NCI-H524 (cell line): ENCODE data around the gene PAPPA2.

Experiments
- DNase-seq, 2 experiments: peaks; one replicate each; lab custom pipeline; 2025; lab: John Stamatoyannopoulos, UW

Gene PAPPA2

GRCh38 chr1:176854758-176855745 lies 392.1 kb downstream of the PAPPA2 start:
- DNase-seq: no peak

- DNase-seq: no peak
Measured at GRCh38 chr1:176857632-176858031, 394.7 kb downstream of the PAPPA2 start.

GRCh38 chr1:176858433-176858916 lies 395.5 kb downstream of the PAPPA2 start:
- DNase-seq: no peak

GRCh38 chr1:176863613-176864012 lies 400.6 kb downstream of the PAPPA2 start:
- DNase-seq: no peak

- no peak for DNase-seq
Measured at GRCh38 chr1:176864211-176864610, 401.2 kb downstream of the PAPPA2 start.

- no peak for DNase-seq
Measured at GRCh38 chr1:176866011-176866714, 403.2 kb downstream of the PAPPA2 start.

GRCh38 chr1:176869577-176869976 lies 406.6 kb downstream of the PAPPA2 start:
- no peak for DNase-seq

- DNase-seq: no peak
Measured at GRCh38 chr1:176876966-176877515, 414.1 kb downstream of the PAPPA2 start.

GRCh38 chr1:176877557-176877956 lies 414.6 kb downstream of the PAPPA2 start:
- no peak for DNase-seq

GRCh38 chr1:176878750-176879536 lies 416.0 kb downstream of the PAPPA2 start:
- peak in 1 of 2 experiments; percentile 31 for DNase-seq

GRCh38 chr1:176879784-176880620 lies 417.0 kb downstream of the PAPPA2 start:
- DNase-seq: no peak

- DNase-seq: peak; percentile 41 to 67
Measured at GRCh38 chr1:176880955-176881595, 418.1 kb downstream of the PAPPA2 start.

- no peak for DNase-seq
Measured at GRCh38 chr1:176884286-176884685, 421.3 kb downstream of the PAPPA2 start.

GRCh38 chr1:176884911-176885310 lies 421.9 kb downstream of the PAPPA2 start:
- no peak for DNase-seq

GRCh38 chr1:176885341-176885740 lies 422.4 kb downstream of the PAPPA2 start:
- no peak for DNase-seq

GRCh38 chr1:176885751-176886150 lies 422.8 kb downstream of the PAPPA2 start:
- no peak for DNase-seq

GRCh38 chr1:176888471-176889032 lies 425.6 kb downstream of the PAPPA2 start:
- no peak for DNase-seq

- no peak for DNase-seq
Measured at GRCh38 chr1:176893625-176894352, 430.8 kb downstream of the PAPPA2 start.

- no peak for DNase-seq
Measured at GRCh38 chr1:176894450-176894849, 431.5 kb downstream of the PAPPA2 start.
